HCT116 (cell line): ENCODE results near the gene NEURL1B. TPM values are rescaled to one million over a fixed set of nuclear protein-coding genes. Genes with fewer than 3 reads are reported as not detected.

Experiments used
- ATAC-seq: fragments of 200-7000 bp; cut with Tn5 transposase; 2 replicates; pipeline ENCODE4 v1.9.1; 2020; ENCODE audit warnings: mild to moderate bottlenecking, moderate library complexity
- BruUV-seq: library from RNA; stranded (reverse); fragments of 400-500 nt; replicated peaks from 2 replicates; lab custom pipeline; 2021; lab: Mats Ljungman, UMichigan
- CTCF ChIA-PET: fragments of 300-600 bp; sonication (Branson Sonifier 250); formaldehyde crosslinking; loops from one replicate; lab custom pipeline; 2021; ENCODE audit warnings: antibody characterized with exemption; lab: Charles Lee
- POLR2A ChIA-PET: fragments of 300-600, 350-600 bp; sonication (Branson Sonifier 250); formaldehyde crosslinking; loops from one replicate; lab custom pipeline; 2021; ENCODE audit warnings: antibody characterized with exemption; lab: Charles Lee
- RAD21 ChIA-PET, 2 experiments: fragments of 300-600 bp; sonication (Branson Sonifier 250); formaldehyde crosslinking; loops; one replicate each; lab custom pipeline; 2023; ENCODE audit warnings: low total read pairs in 2 of 2; ENCODE audit not compliant: uncharacterized antibody in 2 of 2, unreplicated experiment in 2 of 2, low non-redundant PET in 1 of 2; lab: Charles Lee
- DNase-seq: peaks from one replicate; pipeline ENCODE4 v3.0.0-alpha.2; 2010; ENCODE audit warnings: low read depth, low spot score
- H2AFZ ChIP-seq: fragments of 200-600 bp; shearing (Covaris generic), sonication (generic); 2 replicates; pipeline ENCODE4 v1.6.1; 2017; ENCODE audit warnings: low read depth, mixed run types, mixed read lengths, antibody characterized with exemption, low read length; ENCODE audit not compliant: poor library complexity, severe bottlenecking
- H3K27ac ChIP-seq: 2 replicates; pipeline ENCODE4 v1.5.1; 2012; ENCODE audit warnings: low read depth, low read length
- H3K27me3 ChIP-seq: fragments of 200-600 bp; sonication (generic); 2 replicates; pipeline ENCODE4 v1.6.1; 2016; ENCODE audit warnings: mixed run types, low read length, mixed read lengths; ENCODE audit not compliant: insufficient read depth
- H3K36me3 ChIP-seq, 2 experiments: fragments of 200-500 bp in 1 of 2; fragments of 200-600 bp in 1 of 2; sonication (Bioruptor generic) in 1 of 2; sonication (generic) in 1 of 2; 2 replicates each; pipeline versions ENCODE4 v1.5.1 to v1.6.1; 2014 to 2016; ENCODE audit warnings: low read length in 2 of 2, inconsistent platforms in 1 of 2, mixed read lengths in 1 of 2, mixed run types in 1 of 2; ENCODE audit not compliant: insufficient read depth in 2 of 2, control insufficient read depth in 1 of 2
- H3K4me1 ChIP-seq, 2 experiments: fragments of 200-600 bp in 1 of 2; sonication (generic) in 1 of 2; 2 replicates each; pipeline versions ENCODE4 v1.5.1 to v1.6.1; 2012 to 2017; ENCODE audit warnings: low read length in 2 of 2, inconsistent platforms in 1 of 2, mild to moderate bottlenecking in 1 of 2, mixed read lengths in 1 of 2, mixed run types in 1 of 2, moderate library complexity in 1 of 2; ENCODE audit not compliant: insufficient read depth in 2 of 2, control insufficient read depth in 1 of 2
- H3K4me2 ChIP-seq: fragments of 200-600 bp; sonication (generic); 2 replicates; pipeline ENCODE4 v1.6.1; 2017; ENCODE audit warnings: mixed run types, low read length, mixed read lengths
- H3K4me3 ChIP-seq, 2 experiments: fragments of 200-600 bp in 1 of 2; sonication (generic) in 1 of 2; replicated peaks in 1 of 2; 2 replicates each; pipeline ENCODE4 v1.5.1; 2011 to 2016; ENCODE audit warnings: low read length in 2 of 2, control low read depth in 1 of 2, low read depth in 1 of 2, mild to moderate bottlenecking in 1 of 2, mixed read lengths in 1 of 2, mixed run types in 1 of 2
- H3K79me2 ChIP-seq: fragments of 200-600 bp; sonication (generic); 2 replicates; pipeline ENCODE4 v1.6.1; 2017; ENCODE audit warnings: mild to moderate bottlenecking, mixed run types, low read length, moderate library complexity, mixed read lengths; ENCODE audit not compliant: insufficient read depth
- H3K9ac ChIP-seq: fragments of 200-600 bp; sonication (generic); 2 replicates; pipeline ENCODE4 v1.6.1; 2016; ENCODE audit warnings: low read length, mixed read lengths
- H3K9me2 ChIP-seq: fragments of 200-600 bp; sonication (generic), shearing (Covaris generic); 2 replicates; pipeline ENCODE4 v1.6.1; 2017; ENCODE audit warnings: mixed run types, mild to moderate bottlenecking, moderate library complexity; ENCODE audit not compliant: insufficient read depth
- H3K9me3 ChIP-seq, 2 experiments: fragments of 200-500 bp in 1 of 2; fragments of 200-600 bp in 1 of 2; sonication (Bioruptor generic) in 1 of 2; sonication (generic) in 1 of 2; 2 replicates each; pipeline ENCODE4 v1.6.1; 2014 to 2017; ENCODE audit warnings: low read length in 2 of 2, mixed read lengths in 2 of 2, inconsistent platforms in 1 of 2, low read depth in 1 of 2, mild to moderate bottlenecking in 1 of 2, mixed run types in 1 of 2, moderate library complexity in 1 of 2; ENCODE audit not compliant: control insufficient read depth in 1 of 2, insufficient read depth in 1 of 2
- H4K20me1 ChIP-seq: fragments of 200-600 bp; sonication (generic), shearing (Covaris generic); 2 replicates; pipeline ENCODE4 v1.6.1; 2017; ENCODE audit warnings: mixed run types, mild to moderate bottlenecking, moderate library complexity; ENCODE audit not compliant: insufficient read depth
- ATF3 ChIP-seq: IDR thresholded peaks from 2 replicates; pipeline ENCODE4 v1.6.1; 2012
- CTCF ChIP-seq, 3 experiments: fragments of 200-600 bp in 1 of 3; sonication (generic) in 1 of 3; IDR thresholded peaks in 2 of 3; conservative IDR thresholded peaks in 1 of 3; 2 replicates each; pipeline ENCODE4 v1.5.1; 2012 to 2017; ENCODE audit warnings: low read depth in 2 of 3, low read length in 2 of 3, antibody characterized with exemption in 1 of 3, borderline replicate concordance in 1 of 3, control low read depth in 1 of 3, mild to moderate bottlenecking in 1 of 3, mixed read lengths in 1 of 3, mixed run types in 1 of 3, moderate library complexity in 1 of 3; ENCODE audit not compliant: insufficient read depth in 1 of 3
- EGR1 ChIP-seq: IDR thresholded peaks from 2 replicates; pipeline ENCODE4 v1.6.1; 2012; ENCODE audit warnings: low read depth
- ELF1 ChIP-seq: IDR thresholded peaks from 2 replicates; pipeline ENCODE4 v1.6.1; 2012; ENCODE audit warnings: low read depth, borderline replicate concordance
- EZH2phosphoT487 ChIP-seq: fragments of 200-600 bp; IDR thresholded peaks from 2 replicates; pipeline ENCODE4 v1.6.1; 2018; ENCODE audit warnings: antibody characterized with exemption, borderline replicate concordance
- JUND ChIP-seq: IDR thresholded peaks from 2 replicates; pipeline ENCODE4 v1.6.1; 2012
- POLR2A ChIP-seq: IDR thresholded peaks from 2 replicates; pipeline ENCODE4 v1.7.0; 2011; ENCODE audit warnings: borderline replicate concordance; ENCODE audit not compliant: insufficient read depth, insufficient read length; ENCODE audit errors: extremely low read depth
- RAD21 ChIP-seq: IDR thresholded peaks from 2 replicates; pipeline ENCODE4 v1.6.1; 2012; ENCODE audit warnings: low read depth, mild to moderate bottlenecking
- REST ChIP-seq: IDR thresholded peaks from 2 replicates; pipeline ENCODE4 v1.6.1; 2012; ENCODE audit warnings: low read depth
- SIN3A ChIP-seq: IDR thresholded peaks from 2 replicates; pipeline ENCODE4 v1.6.1; 2012; ENCODE audit warnings: low read depth
- SP1 ChIP-seq: IDR thresholded peaks from 2 replicates; pipeline ENCODE4 v1.6.1; 2012; ENCODE audit warnings: low read depth
- TCF7L2 ChIP-seq: IDR thresholded peaks from 2 replicates; pipeline ENCODE4 v1.7.0; 2011; ENCODE audit warnings: borderline replicate concordance, inconsistent platforms; ENCODE audit not compliant: insufficient read depth, insufficient read length; ENCODE audit errors: extremely low read depth
- YY1 ChIP-seq: IDR thresholded peaks from 2 replicates; pipeline ENCODE4 v1.6.1; 2011; ENCODE audit warnings: low read length, low read depth, moderate library complexity, mild to moderate bottlenecking; ENCODE audit not compliant: insufficient replicate concordance; ENCODE audit errors: extremely low read depth
- ZBTB33 ChIP-seq: IDR thresholded peaks from 2 replicates; pipeline ENCODE4 v1.6.1; 2011; ENCODE audit warnings: mild to moderate bottlenecking, low read length, moderate library complexity; ENCODE audit not compliant: insufficient replicate concordance; ENCODE audit errors: extremely low read depth
- ZFX ChIP-seq: fragments of 450-650 bp; IDR thresholded peaks from 2 replicates; pipeline ENCODE4 v1.6.1; 2017
- ZNF274 ChIP-seq: fragments of 200-500 bp; sonication (Bioruptor generic); IDR thresholded peaks from 2 replicates; pipeline ENCODE4 v1.6.1; 2014; ENCODE audit warnings: mild to moderate bottlenecking, low read depth, low read length, inconsistent platforms
- intact Hi-C: fragments of 100-400 bp; cut with micrococcal nuclease; formaldehyde crosslinking; loops from 2 replicates; pipeline ENCODE4 v1.10.0; 2022
- total RNA-seq: library from RNA; stranded (reverse); gene quantifications from one replicate; pipeline ENCODE4 v1.2.1, GENCODE V29; 2021; ENCODE audit not compliant: unreplicated experiment

Gene NEURL1B
- total RNA-seq, 1 experiment from 2014 or later: 5.8 TPM

GRCh38 chr5:172606156-172606785 lies 34.8 kb upstream of the NEURL1B start:
- H4K20me1 ChIP-seq: no peaks in the 10 kb centered on the region
- H3K36me3 ChIP-seq: no peaks in the 10 kb centered on the region
- ChIA-PET CTCF (no interaction called here), POLR2A (no interaction called here), RAD21 (no interaction called here)
- TF ChIP-seq YY1: no peak
- no peak for TF ChIP-seq POLR2A
- no peak for TF ChIP-seq ZBTB33
- no peak for TF ChIP-seq ZNF274
- no peak for TF ChIP-seq ELF1
- TF ChIP-seq JUND: no peak
- no peak for TF ChIP-seq TCF7L2
- TF ChIP-seq REST: no peak
- no peak for TF ChIP-seq ATF3
- TF ChIP-seq SP1: no peak
- no peak for TF ChIP-seq EGR1
- no peak for TF ChIP-seq CTCF (IDR thresholded peaks at IDR 0.05 in 2 of 3, conservative IDR thresholded peaks at IDR 0.05 in 1 of 3; ENCODE audit: borderline replicate concordance in 1 of 3, insufficient read depth in 1 of 3, low read depth in 2 of 3, low read length in 2 of 3)
- no peak for TF ChIP-seq RAD21
- no peak for TF ChIP-seq ZFX
- TF ChIP-seq EZH2phosphoT487: no peak
- no peak for TF ChIP-seq SIN3A
- no peaks in the 10 kb centered on the region for H3K79me2 ChIP-seq
- H3K9me3 ChIP-seq: no peaks in the 10 kb centered on the region
- no peak overlapping the region for H3K9ac ChIP-seq
- BruUV-seq: no TSS peak
- intact Hi-C loops: no loop called here
- no peak overlapping the region for H3K4me3 ChIP-seq
- no peaks in the 10 kb centered on the region for H3K9me2 ChIP-seq
- H3K4me1 ChIP-seq: no peaks in the 10 kb centered on the region
- H3K27ac ChIP-seq: no peak overlapping the region
- H3K4me2 ChIP-seq: no peak overlapping the region
- no peak overlapping the region for H2AFZ ChIP-seq
- DNase-seq (no peak), ATAC-seq (no peak)
- H3K27me3 ChIP-seq: peaks cover 14% of the 10 kb centered on the region; the same call in 1 of the 2 replicates
